NCI-H2029 treated with DMSO at 0.1 percent for 48 hours (cell line): ENCODE measurements around the gene POLR2H.
A peak's percentile ranks its signal among the peaks of the same experiment; 100 is the strongest.

Experiments
- DNase-seq: peaks from one replicate; lab custom pipeline; 2025; lab: John Stamatoyannopoulos, UW

Gene POLR2H

DNA sequence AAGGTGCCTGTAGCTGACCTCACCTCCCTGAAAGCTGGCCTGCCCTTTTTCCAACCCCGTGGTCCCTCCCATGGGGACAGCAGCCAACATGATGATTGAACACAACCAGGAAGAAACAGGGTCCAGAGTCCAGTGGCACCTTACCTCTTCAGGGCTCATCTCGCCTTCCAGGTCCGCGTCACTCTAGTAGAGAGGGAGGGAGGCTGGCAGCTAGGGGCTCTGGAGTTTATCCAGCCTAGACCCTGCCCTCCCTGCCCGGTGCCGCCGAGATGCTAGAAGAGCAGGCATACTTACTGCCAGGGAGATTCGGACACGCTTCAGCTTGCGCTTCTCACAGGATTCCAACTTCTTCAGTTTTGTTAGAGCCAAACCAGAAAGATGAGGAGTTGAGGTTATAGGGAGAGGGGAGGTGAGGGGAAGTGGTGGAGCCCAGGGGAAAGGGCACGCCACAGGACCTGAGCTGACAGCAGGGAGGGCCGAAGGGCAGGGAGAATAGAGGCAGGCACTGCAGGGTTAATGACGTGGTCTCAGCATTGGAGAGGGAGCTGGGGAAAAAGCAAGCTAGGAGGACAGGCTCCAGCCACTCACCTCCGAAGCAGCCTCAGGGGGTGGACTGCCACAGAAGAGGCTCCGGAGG, 9.2 kb upstream of the POLR2H start:
- DNase-seq, result no peak

DNA sequence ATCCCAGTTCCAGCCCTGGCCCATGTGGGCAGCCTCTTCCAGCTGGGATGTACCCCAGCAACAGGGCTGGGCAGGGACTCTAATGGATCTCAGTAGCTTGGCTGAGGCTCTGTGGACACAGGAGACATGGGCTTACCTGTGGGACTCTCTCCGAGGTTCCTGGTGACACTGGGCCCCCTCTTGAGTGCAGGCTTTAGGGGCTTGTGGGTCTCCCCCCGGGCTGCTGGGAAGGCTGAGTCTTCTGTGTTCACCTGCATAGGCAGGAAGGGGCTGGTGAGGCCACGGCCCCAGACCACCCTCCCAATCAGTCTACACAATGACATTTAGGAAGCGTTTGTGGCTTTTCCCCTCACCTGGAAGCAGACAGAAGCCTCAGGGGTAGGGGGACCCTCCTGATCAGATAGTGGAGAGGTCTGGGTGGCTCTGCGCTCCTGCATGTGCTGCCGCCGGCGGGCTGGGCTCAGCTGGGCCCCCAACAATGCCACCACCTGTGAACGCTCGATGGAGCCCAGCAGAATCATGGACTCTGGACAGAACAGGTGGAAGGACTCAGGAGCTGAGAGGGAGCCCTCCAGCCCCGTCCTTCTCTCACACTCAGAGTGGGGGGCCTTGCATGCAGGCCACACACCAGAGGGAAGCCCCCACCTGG, 8.5 kb upstream of the POLR2H start:
- no peak for DNase-seq

DNA sequence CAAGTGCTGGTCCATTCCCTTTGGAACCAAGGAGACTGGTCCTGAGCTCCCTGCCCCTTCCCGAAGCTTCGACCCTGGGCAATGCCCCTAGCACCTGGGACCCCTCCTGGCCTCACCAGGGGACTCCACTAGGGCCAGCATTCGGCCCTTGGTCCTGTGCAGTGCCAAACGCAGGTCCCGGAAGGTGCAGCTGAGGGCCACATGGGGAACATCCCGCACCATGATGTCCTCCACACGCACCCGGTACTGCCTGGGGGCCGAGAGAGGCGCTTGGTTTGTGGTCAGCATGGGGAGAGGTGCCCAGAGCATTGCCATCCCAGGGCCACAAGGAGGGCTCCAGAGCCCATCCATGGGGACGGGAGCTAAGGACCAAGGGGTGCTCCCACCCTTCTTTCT, 8.0 kb upstream of the POLR2H start:
- DNase-seq, result no peak

DNA sequence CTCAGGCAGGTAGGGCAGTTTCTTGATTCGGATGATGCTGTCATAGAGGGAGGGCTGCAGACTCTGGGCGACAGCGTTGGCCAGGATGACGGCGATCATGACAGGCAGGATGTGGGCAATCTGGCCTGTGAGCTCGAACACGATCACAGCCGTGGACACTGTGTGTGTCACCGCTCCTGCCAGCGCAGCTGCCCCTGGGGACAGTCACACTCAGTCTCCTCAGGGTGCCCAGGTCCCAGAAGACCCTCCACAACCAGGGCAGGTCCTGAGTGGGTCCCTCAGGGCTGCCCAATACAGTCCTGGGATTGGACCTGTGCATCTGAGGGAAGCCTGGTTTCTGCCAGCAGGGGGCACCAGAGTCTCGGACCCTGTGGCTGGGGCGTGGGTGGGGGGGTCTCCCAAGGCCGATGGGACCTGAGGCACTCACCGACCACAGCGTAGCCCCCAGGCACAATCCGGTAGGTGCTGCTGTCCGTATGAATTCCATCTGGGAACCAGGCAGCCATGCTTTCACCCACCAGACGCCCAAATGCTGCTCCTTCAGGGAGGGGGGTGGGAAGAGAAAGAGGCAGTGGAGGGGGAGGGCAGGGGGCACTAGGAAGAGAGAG, 7.3 kb upstream of the POLR2H start:
- no peak for DNase-seq

DNA sequence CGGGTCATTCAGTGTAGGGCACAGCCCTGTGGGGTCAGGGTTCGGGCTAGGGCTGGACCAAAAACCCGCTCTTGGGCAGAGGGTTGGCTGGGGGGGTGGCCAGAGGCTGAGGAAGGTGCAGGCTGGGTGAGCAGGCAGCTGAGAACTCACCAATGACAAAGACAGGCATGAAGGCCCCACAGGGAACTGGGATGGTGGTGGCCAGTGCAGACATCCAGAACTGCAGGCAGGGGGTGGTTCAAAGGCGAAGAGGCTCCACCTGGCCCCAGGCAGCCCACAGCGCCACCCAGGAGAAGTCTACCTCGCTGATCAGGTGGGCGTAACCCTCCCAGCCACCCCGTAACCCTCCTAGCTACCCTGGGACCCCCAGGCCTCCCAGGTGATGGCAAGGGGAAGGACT, 6.8 kb upstream of the POLR2H start:
- no peak for DNase-seq

DNA sequence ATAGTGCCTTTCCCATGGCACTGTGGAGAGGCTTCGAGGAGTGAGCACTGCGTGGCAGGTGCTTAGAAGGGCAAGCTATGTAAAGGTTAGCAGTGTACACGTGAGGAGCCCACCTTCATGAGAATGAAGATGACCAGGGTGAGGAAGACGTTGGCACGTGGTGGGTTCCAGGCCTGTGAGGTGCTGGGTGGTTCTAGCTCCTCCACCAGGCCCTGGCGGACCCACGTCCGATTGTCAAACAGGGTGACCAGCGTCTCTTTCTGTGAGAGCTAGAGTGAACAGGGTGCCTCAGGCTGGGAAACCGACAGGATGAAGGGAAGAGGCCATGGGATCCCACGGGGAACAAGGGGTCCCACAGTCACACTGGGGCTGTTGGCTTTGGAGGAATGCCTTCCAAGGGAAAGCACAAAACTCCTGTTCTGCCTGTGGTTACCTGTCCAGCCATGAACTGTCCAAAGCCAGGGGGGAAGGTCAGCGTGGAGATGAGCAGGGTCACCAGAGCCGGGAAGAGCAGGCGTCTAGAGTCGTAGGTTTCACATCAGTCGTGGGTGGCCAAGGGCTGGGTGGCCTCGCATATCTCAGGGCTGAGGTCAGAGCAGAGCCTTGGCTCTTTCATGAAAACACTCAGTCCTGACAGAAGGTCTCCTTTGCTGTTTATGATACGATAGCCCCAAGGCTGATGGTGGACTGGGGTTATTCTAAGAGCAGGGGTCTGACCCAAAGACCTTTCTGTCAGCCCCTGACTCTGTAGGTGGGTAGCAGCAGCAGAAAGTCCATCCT, 6.1 kb upstream of the POLR2H start:
- no peak for DNase-seq

DNA sequence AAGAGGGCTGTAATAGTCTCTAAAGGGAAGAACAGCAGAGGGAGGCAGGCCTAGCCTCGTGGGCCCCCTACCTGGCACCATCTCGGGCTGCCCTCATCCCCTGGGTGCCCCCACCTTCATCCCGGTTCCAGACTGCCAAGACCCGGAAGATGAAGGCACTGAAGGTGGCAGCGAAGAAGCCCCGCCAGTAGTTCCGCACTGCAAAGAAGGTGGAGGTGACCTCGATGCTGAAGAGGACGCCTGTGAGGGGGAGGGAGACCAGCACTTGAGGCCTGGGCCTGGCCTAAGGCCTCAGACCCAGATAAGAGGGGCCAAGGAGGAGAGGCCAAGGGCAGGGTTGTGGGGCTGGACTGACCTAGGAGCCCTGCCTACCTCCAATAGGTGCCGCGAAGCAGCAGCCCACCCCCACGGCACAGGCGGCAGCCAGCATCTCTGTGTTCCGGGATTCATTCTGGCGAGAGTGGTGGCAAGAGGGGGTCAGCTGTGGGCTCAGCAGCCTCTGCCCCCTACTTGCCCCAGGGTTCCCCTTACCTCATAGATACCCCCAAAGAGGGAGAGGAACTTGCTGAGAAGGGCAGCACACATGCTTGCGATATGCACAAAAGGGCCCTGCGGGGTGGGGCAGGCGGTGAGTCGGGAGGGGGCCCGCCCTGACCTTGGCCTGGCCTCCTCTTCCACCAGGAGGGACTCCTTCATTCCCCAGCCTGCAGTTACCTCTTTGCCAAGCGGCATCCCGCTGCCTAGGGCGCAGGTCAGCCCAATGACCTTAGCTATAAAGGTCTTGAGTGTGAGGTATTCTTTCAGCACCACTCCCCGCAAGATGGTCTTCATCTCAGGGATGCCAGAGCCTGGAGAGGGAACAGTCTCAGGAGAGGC, 4.0 kb upstream of the POLR2H start:
- no peak for DNase-seq

DNA sequence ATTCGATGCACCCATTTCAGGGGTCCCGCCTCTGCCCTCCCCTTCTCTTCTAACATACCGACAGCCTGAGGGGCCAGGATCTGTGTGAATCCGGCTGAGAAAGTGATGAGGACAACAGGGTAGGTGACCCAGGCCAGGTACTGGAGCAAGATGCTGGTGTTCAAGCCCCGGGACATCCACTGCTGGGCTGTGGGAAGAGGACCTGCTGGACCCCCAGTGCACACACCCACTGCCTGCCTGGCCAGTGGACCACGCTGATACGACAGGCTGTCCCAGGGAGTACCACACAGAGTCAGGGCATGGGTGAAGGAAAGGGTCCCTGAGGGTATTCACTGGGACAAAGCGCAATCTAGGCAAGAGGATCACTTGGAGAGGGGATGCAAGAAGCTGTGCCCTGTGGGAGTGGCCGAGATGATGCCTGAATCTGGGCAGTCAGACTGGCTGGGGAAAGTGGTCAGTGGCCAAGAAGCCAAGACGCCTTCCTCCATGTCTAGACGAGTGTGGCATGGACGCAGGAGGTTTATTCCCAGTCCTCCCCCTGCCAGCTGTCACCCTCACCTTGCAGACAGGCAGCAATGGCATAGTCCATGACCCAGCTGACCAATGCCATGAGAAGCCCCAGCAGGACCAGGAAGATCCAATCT, 3.3 kb upstream of the POLR2H start:
- no peak for DNase-seq

DNA sequence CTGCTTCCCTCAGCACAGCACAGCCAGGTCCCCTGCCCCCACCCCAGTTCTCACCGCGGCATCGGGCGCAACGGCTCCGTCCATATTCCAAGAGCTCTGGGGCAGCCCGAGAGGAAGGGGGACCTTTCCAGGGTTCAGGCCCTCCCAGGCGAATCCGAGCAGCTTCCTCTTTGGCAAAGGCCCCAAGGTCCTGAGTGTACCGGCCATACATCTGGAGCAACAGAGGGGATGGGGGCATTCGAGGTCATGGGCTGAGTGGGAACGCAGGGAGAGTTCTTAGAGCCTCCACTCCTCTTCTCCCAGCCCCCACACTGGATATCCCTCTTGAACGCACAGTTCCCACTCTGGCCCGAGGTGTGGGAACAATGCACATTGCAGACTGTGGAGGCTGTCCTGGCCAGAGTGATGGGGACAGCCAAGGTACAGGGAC, 2.6 kb upstream of the POLR2H start:
- no peak for DNase-seq

DNA sequence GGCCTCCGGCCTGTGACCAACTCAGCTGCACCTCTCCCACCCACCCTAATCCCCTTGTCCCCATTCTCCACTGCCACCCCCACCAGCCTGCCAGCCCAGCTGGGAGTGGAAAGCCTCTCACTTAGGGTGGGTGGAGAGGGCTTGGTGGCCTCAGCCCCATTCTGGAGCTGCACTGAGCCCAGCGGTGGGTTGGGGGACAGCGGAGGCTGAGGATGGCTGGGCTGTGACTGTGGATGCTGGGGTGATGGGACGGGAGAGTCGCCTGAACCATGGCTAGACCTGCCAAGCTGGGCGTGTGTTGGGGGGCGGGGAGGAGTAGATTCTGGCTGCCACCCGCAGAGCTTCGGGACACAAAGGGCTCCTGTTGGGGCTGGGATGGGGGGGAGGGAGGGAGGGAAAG, 1.9 kb upstream of the POLR2H start:
- no peak for DNase-seq

DNA sequence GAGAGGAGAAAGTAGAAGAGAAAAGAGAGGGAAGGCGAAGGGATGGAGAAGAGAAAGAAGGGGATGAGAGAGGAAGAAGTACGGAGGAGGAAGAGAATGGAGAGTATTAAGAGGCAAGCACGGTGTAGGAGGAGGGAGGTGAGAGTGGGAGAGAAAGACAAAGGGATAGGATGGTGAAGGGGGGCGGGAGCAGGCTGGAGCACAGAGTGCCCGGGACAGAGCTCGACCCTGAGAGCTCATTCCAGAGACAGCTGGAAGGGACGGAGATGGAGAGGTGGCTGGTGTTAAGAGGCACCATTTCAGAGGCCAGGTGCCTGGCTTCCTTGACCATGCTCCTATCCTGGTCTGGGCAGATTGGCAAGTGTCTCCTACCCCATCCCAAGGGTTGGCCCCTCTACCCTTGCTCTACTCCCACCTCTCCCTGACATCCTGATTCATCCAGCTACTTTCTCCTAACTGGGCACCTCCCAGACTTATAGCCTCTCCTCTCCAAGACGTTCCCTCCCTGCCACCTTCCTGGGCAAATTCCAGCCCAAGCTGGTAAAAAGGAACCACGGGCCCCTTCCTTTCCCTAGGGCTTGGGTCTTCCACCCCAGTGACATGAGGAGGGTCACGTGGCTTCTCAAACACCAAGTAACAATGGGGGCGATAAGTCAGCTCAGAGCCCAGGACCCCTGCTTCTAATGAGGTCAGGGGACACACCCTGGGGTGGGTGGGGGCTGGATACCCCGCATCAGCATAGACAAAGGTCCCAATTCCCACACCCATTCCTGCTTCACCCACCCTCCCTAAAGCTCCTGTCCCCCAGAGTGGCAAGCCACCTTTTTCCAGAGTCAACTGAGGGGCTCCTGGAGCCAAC, 1.2 kb upstream of the POLR2H start:
- DNase-seq, result no peak

DNA sequence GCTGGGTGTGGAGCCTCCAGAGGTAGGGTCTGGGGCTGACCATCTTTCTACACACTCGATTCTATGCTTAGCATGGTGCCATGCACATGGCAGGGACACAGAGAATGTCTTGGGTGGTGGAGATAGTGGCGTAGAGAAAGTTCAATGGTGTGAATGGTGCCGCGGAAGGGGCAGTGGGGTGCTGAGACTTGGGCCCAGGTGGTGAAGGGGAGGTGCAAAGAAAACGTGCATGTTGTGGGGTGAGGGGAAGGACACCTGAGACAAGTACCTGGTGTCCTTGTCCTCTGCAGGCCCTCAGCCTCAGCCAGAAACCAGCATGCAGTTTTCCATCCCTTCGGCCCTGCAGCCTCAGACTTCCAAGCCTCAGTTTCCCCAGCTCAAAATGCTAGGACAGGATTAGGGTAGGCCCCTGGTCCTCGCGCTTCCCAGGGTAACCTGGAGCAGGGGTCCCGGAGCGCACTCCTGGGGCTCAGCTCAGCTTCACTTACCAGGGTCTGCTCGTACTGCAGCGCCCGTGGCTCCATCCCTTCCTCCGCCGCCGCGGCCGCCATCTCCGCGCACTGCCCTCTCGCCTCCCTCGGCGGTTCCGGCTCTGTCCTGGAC, 480 bp upstream of the POLR2H start:
- no peak for DNase-seq

DNA sequence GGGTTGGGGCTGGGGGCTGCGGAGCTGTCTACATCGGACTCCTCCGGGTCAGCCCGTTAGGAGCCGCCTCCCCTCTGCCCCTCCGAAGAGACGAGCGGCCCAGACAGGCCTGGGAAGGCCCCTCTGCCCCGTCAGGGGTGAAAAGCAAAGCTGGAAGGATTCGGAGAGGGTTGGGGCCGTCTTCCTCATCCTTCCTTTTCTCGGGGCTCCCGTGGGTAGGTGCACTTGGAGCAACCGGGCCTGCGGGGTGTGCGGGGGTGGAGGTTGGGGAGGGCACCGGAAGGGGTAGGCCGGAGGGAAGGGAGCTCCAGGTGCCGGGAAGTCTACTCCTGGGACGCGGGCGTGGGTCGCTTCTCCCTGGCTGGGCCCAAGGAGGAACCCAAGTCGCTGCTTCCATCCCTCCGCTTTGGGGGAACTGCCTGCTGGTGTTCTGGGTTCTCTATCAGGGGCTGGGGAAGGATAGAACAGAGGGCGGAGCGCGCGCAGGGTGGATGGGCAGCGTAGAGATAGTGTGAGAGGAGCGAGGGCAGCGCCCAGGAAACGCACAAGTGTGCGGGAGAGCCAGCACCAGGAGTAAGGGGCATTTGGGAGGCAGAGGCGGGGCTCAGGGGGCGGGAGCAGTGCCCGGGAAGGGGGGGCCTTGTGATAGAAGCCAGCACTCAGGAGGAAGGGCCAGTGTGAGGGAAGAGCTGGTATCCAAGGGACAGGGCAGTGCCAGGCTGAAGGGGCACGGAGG, 590 bp downstream of the POLR2H start:
- peak; percentile 79 for DNase-seq

DNA sequence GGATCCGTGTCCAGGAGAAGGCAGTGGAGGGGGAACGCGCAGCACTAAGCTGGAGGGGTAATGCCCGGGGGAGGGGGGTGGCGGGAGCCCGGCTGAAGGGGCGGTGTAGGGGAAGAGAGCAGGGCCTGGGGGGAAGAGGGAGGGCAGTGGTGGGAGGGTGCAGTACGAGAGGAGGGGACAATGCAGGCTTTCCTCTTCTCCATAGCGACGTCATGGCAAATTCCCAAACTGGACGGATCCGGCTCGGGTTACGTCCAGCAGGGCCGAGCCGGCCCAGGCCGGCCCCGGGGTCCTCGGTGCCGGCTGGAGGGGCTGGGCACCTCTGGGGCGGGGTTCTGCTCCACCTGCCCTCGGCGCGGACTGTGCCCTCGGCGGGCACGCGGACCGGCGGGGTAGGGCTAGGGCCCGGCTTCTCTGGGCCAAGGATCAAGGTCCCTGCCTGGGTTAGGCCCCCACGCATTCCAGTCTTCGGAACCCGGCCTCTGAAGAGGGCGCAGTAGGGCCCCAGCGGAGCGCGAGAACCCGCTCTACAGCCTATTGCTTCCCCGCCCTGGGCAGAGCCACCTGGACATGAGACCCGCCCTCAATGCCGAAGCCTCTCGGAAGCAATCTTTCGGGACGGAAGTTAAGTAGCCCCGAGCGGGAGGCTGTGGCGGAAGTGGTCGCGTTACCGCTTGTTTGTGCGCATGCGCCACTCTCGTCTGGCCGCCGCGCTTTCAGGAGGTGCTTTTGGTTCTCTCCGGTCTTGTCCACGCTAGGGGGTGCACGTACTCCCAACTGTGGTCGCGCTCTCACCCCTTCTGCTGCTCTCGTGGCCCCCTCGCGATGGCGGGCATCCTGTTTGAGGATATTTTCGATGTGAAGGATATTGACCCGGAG, 1.4 kb downstream of the POLR2H start:
- DNase-seq, result peak; percentile 88

DNA sequence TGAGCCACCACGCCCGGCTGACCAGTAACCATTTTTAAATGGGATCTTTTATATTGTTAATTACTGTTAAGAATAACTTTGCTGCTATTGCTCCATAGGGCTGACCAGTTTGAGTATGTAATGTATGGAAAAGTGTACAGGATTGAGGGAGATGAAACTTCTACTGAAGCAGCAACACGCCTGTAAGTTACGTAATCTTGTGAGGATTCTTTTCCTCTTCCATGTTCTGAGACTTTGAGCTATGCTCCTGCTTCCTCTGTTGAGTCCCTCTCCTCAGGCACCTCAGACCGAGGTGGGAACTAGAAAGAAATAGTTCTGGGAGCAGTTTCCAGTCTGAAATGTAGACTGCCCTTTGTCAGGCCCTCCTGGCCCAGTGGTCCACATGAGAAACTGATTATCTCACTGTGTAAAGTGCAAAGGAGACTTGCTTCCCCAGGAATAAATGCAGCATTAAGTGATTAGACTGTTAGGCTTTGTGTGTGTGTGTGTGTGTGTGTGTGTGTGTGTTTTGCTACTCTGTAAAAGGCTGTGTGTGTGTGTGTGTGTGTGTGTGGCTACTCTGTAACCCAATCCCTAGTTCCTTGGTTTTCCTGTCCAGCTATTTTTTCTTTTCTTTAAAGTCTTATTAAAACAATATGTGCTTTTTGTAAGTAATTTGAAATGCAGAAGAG, 5.2 kb downstream of the POLR2H start:
- DNase-seq, result no peak

DNA sequence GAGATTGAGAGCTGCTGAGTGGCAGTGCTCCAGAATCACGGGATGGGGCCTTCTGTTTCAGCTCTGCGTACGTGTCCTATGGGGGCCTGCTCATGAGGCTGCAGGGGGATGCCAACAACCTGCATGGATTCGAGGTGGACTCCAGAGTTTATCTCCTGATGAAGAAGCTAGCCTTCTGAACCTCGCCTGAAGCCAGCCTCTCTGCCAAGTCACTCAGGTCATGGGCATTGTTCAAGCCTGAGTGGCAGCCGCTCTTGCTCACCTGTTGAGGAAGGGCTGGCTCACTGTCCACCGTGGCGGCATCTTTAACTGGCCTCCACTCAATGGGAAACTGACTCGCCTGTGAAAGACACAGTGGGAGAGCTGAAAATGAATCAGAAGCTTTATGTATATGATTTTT, 6.6 kb downstream of the POLR2H start:
- DNase-seq, result no peak

DNA sequence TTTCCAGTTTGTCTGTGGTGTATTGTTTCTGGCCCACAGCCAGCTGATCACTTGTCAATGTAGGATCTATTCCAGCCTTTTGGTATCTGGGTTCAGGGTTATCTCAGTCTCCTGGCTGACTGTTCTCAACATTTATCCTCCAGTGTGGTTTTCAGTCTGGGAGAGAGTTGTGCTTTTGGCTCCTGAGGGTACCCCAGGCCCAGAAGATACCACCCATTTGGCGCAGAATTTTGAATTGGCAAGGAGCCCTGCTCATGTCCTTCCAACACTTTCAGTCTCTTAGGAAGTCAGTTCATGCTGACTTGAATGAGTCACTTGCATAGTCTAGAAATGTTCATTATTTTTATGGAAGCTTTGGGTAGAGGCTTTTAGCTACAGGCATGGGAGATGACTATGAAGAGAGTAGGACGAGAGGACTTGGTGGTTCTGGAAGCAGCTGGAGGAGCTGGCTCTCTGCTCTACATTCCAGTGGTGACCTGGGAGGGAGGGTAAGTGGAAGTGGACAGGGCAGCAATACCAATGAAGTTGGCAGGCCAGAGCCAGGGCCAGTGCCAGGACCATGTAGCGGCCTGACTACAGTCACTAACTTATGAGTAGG, 7.2 kb downstream of the POLR2H start:
- DNase-seq, result no peak
